ENCODE measurements around the gene DENND4C. TPM values are rescaled to one million over a fixed set of nuclear protein-coding genes. Genes with fewer than 3 reads are reported as not detected.

DENND4C gene
- total RNA-seq, 4 donors from 2014 or later = 101 to 143 (median 110) TPM

GRCh38 chr9:19209188-19209587 lies 21.3 kb upstream of the DENND4C start:
- Histone ChIP-seq H3K27me3 (no peaks in the 10 kb centered on the region), H3K4me1 (no peaks in the 10 kb centered on the region), H3K27ac (no peak overlapping the region), H3K36me3 (no peaks in the 10 kb centered on the region), H3K4me3 (no peak overlapping the region), H3K9me3 (no peaks in the 10 kb centered on the region)
- in situ Hi-C loops (cut with MboI; ENCODE audit: low pct_ligation_motif_present in 1 of 4, low pct_unique_long_range_greater_than_20kb in 1 of 4, low sequenced_read_pairs in 3 of 4) (no loop called here), intact Hi-C loops (cut with DNase I; ENCODE audit: low total_unique reads) (no loop called here)
- 49 to 64% methylated on average over 4 of the region's 4 CpGs for WGBS, 2 donors (ENCODE audit: low coverage in 1 of 2)
- TF ChIP-seq POLR2AphosphoS5 (IDR thresholded peaks at IDR 0.05) (no peak), POLR2A (IDR thresholded peaks at IDR 0.05) (no peak), EP300 (IDR thresholded peaks at IDR 0.05; ENCODE audit: low read depth) (no peak)
- TF ChIP-seq, protein P1, sequence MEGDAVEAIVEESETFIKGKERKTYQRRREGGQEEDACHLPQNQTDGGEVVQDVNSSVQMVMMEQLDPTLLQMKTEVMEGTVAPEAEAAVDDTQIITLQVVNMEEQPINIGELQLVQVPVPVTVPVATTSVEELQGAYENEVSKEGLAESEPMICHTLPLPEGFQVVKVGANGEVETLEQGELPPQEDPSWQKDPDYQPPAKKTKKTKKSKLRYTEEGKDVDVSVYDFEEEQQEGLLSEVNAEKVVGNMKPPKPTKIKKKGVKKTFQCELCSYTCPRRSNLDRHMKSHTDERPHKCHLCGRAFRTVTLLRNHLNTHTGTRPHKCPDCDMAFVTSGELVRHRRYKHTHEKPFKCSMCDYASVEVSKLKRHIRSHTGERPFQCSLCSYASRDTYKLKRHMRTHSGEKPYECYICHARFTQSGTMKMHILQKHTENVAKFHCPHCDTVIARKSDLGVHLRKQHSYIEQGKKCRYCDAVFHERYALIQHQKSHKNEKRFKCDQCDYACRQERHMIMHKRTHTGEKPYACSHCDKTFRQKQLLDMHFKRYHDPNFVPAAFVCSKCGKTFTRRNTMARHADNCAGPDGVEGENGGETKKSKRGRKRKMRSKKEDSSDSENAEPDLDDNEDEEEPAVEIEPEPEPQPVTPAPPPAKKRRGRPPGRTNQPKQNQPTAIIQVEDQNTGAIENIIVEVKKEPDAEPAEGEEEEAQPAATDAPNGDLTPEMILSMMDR (IDR thresholded peaks at IDR 0.05) = no peak
- DNase-seq = no peak

DNA sequence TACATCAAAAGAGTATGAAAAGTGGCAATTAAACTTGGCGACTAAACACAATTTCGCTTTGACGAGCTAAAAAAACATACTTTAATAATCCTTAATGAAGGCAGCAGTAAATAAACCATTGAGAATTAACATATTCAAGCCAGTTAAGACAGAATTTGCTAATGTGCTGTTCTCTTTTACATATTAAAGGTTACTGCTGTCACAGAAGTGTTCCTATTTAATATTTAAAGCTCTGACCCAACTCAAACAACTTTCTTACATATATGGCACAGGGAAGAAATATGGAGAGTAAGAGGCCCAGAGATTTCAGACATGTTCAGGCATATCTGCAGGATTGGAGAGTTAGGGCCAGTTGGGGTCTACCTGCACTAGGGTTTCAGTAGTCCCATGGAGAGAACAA lies 16.7 kb upstream of the DENND4C start:
- Histone ChIP-seq H3K27me3 (no peaks in the 10 kb centered on the region), H3K36me3 (no peaks in the 10 kb centered on the region), H3K27ac (no peak overlapping the region), H3K9me3 (no peaks in the 10 kb centered on the region), H3K4me1 (no peaks in the 10 kb centered on the region), H3K4me3 (no peak overlapping the region)
- TF ChIP-seq, protein P1 (IDR thresholded peaks at IDR 0.05) = no peak
- no peak for TF ChIP-seq EP300 (IDR thresholded peaks at IDR 0.05; ENCODE audit: low read depth)
- TF ChIP-seq POLR2AphosphoS5 (IDR thresholded peaks at IDR 0.05) = no peak
- TF ChIP-seq POLR2A (IDR thresholded peaks at IDR 0.05) = no peak
- intact Hi-C loops (cut with DNase I; ENCODE audit: low total_unique reads) (no loop called here), in situ Hi-C loops (cut with MboI; ENCODE audit: low pct_ligation_motif_present in 1 of 4, low pct_unique_long_range_greater_than_20kb in 1 of 4, low sequenced_read_pairs in 3 of 4) (no loop called here)
- 91 to 95% methylated on average over 3 of the region's 3 CpGs for WGBS, 2 donors (ENCODE audit: low coverage in 1 of 2)
- no peak for DNase-seq

GRCh38 chr9:19216466-19216865 lies 14.0 kb upstream of the DENND4C start:
- no peaks in the 10 kb centered on the region for H3K27me3 ChIP-seq
- in situ Hi-C loops (cut with MboI; ENCODE audit: low pct_ligation_motif_present in 1 of 4, low pct_unique_long_range_greater_than_20kb in 1 of 4, low sequenced_read_pairs in 3 of 4) (no loop called here), intact Hi-C loops (cut with DNase I; ENCODE audit: low total_unique reads) (no loop called here)
- WGBS, 2 donors (ENCODE audit: low coverage in 1 of 2) = 88 to 94% methylated on average over 2 of the region's 2 CpGs
- no peaks in the 10 kb centered on the region for H3K36me3 ChIP-seq
- TF ChIP-seq, protein P1 (IDR thresholded peaks at IDR 0.05) = no peak
- no peak overlapping the region for H3K27ac ChIP-seq
- no peak for DNase-seq
- H3K9me3 ChIP-seq = no peaks in the 10 kb centered on the region
- H3K4me3 ChIP-seq = no peak overlapping the region
- no peaks in the 10 kb centered on the region for H3K4me1 ChIP-seq

DNA sequence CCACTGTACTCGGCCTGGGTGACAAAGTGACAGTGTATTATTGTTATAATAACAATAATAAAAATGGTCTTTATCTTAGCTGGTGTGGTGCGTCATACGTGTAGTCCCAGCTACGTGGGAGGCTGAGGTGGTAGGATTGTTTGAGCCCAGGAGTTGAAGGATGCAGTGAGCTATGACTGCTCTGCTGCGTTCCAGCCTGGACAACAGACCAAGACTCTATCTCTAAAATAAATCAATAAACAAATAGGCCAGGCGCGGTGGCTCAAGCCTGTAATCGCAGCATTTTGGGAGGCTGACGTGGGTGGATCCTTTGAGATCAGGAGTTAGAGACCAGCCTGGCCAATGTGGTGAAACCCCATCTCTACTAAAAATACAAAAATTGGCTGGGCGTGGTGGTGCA lies 9.2 kb upstream of the DENND4C start:
- TF ChIP-seq, protein P1 (IDR thresholded peaks at IDR 0.05) = no peak
- TF ChIP-seq POLR2AphosphoS5 (IDR thresholded peaks at IDR 0.05) = no peak
- no peak for TF ChIP-seq POLR2A (IDR thresholded peaks at IDR 0.05)
- no peak for TF ChIP-seq EP300 (IDR thresholded peaks at IDR 0.05; ENCODE audit: low read depth)
- no peak overlapping the region for H3K4me3 ChIP-seq
- H3K27ac ChIP-seq = no peak overlapping the region
- no peaks in the 10 kb centered on the region for H3K27me3 ChIP-seq
- no peaks in the 10 kb centered on the region for H3K4me1 ChIP-seq
- in situ Hi-C loops (cut with MboI; ENCODE audit: low pct_ligation_motif_present in 1 of 4, low pct_unique_long_range_greater_than_20kb in 1 of 4, low sequenced_read_pairs in 3 of 4) (no loop called here), intact Hi-C loops (cut with DNase I; ENCODE audit: low total_unique reads) (no loop called here)
- H3K36me3 ChIP-seq = no peaks in the 10 kb centered on the region
- H3K9me3 ChIP-seq = no peaks in the 10 kb centered on the region
- DNase-seq = no peak
- WGBS, 2 donors (ENCODE audit: low coverage in 1 of 2) = 71 to 79% methylated on average over 8 to 10 of the region's 10 CpGs

Measured in transverse colon (tissue), 4 donors.